Activated naive CD8-positive, alpha-beta T cell treated with anti-CD3 and anti-CD28 coated beads, Interleukin-2, amount 50 U/mL, for 16 hours (primary cell): ENCODE results near the gene SEMA3F.

Experiments used
- DNase-seq: peaks from one replicate; pipeline ENCODE4 v3.0.0-alpha.2; 2020; ENCODE audit warnings: low read depth, low spot score

SEMA3F gene

DNA sequence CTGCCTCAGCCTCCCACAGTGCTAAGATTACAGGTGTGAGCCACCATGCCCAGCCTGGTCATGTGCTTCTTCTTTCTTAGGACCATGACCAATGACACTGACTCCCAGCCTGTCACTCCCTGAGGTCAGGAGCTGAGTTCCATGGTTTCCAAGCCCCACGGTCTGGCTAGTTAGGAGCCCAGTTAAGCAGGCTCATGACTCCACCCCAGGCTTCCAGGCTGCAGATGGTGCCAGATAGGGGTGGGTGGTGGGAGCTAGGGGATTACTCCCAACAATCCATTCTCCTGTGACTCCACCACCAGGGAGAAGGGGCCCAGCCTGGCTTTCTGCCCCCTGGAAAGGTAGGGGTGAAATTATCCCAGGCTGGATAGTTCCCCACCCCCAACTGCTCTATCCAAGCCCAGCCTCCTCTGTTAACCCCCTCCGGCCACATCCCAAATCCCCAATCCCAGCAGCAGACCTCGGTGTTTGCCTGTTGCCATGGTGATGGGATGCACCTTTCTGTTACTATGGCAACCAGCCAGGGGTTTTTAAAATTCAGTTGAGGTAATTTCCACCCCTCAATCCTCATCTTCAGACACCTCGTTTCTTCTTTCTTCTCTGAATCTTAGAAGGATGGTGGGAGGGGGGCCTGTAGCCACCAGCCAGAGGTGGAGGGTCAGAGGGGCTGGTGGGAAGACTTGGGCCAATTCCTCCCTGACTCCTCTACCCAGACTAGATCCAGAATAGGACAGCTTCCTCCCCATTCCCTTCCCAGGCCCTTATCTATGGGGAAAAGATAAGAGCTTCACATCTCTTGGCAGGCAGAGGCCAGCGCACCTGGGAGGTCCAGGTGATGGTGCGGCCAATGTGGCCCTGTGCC is 22.5 kb upstream of the SEMA3F start:
- DNase-seq: no peak

DNA sequence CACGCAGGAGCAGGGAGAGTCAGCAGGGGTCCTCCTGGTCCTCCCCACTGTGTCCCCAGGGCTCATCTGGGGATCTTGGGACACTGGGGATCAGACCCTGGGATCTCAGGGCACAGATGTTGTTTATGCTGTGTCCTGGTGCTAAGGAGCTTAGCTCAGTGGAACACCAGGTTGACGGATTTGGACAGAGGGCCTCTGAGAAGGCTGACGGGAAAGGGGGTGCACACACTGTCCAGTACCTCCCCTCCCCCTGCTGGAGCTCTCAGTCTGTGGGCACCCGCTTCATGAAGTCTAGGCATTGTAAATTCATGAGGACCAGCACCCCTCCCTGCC is 21.9 kb upstream of the SEMA3F start:
- DNase-seq: no peak

DNA sequence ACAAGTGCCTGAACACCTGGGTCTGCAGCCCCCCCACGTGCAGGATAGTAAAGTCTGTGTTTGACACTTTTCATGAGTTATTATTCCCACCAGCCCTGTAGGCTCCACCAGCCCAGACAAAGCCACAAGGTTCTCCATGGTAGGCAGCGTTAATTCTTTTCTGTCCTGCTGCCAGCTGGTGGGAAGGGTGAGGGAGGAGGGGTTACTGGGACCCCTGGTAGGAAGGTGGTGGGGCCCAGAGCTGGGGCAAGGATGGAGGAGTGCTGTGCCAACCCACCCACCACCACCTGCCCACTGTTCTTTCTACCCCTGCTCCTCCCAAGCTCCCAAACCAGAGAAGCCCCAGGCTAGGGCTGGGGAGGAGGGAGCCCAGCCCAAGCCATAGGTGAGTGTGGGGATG is 20.8 kb upstream of the SEMA3F start:
- no peak for DNase-seq

DNA sequence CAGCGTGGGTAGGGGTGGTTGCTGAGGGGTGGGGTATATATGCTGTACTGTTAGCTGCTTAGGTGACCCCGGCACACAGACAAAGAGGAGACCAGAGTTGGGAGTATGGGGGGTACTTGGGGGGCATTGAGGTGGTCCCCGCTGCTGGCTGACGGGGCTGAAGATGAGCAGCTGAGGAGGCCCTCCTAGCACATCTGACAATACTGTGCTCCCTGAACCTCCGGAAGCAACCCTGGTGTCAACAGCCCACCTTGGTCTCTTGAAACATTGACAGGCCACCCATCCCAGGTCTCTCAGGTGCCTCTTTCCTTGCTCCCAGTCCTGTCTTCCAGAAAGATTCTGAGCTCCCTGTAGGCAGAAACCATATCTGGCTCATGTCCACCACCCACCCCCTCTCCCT is 19.2 kb upstream of the SEMA3F start:
- no peak for DNase-seq

DNA sequence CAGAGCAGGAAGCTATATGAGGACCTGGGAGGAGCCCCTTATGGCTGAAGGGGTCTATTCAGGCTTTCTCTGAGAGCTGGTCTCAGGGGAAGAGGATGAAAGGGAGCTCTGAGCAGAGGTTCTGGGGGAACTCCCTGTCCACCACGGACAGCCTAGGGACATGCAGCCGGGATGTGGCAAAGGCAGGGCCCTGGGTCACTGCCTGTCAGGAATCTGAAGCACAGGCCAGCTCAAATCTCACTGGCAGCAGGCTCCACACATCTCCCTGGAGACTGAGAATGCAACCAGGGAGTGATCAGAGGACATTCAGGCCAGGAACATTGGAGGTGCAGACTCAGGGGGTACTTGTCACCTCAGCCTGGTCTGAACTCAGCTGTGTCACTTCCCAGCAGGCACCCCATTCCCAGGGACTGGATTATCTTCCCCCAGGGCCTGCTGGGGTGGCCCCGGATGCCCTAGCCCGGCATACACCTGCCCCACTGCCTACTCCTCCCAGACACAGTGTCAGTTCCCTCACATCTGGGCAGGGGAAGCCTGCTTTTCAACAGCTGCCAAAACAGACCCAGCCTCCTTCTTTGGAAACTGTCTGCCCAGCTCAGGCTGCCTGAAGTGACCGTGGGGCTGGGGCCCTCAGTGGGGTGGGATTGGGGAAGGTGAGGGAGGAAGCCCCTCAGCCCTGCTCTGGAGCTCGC is 18.3 kb upstream of the SEMA3F start:
- no peak for DNase-seq

DNA sequence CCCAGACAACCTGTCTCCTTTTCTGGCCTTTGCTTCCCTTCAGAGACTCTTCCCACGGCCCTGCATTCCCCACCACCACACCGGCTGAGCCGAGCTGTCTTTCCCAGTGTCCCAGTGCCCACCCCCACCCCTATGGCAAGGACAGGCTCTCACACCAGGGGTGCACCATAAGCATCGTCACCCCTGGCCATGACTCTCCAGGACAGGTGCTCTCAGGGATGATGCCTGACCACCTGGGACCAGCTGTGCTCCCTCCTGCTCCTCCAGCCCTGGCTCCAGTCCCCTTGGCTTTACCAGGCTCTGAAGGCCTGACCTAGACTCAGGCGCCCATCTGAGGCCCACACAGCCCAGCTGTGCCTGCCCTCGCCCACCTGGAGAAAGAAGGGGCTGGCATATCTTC is 17.6 kb upstream of the SEMA3F start:
- no peak for DNase-seq

DNA sequence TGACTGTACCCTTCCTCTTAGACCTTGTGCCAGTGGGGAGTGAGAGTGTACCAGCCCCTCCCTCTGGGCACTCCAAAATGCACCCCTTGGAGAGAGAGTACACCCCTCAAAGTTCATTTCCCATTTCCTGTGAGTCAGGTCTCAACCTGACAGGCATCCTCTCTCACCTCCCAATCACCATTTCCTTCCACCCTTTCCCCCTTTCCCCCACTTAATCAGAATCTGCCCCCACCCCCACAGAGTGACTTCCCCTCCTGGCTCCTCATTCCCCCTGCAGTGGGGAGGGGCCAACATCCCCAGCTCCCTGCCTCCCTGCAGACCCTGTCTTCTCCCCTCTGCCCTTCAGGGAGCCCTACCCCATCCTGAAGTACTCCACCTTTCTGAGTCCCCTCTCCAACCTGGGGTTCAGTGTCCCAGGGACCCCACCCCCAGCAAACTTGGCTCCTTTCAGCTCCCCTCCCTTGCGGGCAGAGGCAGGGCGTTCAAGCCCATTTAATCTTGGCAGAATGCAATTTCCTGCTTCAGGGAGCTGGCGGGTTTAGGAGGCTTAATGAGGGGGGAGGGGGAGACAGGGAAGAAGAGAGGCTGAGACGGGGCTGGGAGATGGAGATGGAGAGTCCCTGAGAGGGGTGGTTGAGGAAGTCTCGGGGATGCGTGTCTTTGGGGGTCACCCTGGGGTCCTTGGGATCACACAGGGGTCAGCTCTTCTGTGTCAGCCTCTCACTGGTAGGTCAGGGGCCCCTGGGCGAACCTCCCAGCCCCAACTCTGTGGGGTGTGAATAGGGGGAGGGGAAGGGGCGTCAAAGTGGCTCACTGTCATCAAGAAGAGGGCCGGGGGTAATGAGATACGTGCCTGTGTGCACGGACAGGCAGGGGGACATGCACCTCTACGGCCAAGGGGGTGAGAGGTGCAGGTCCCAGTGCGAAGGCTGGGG is 16.6 kb upstream of the SEMA3F start:
- no peak for DNase-seq

DNA sequence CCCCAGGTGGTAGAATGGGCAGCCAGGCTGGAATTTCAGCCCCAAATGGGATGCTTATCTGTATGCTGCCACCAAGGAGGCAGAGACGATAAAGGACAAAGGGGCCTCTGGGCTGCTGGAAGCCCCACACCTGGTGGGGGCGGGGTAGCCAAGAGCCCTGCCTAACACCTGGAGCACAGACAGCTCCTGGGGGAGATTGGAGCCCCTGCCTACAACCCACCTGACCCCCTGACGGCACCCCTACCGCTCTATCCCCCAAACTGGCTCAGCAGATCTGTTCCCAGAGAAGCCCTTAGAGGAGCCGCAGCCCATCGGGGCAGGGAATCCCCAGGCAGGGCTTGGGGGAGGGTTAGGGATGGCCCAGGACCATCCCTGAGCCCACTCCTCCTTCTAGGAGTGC is 15.8 kb upstream of the SEMA3F start:
- DNase-seq: no peak

DNA sequence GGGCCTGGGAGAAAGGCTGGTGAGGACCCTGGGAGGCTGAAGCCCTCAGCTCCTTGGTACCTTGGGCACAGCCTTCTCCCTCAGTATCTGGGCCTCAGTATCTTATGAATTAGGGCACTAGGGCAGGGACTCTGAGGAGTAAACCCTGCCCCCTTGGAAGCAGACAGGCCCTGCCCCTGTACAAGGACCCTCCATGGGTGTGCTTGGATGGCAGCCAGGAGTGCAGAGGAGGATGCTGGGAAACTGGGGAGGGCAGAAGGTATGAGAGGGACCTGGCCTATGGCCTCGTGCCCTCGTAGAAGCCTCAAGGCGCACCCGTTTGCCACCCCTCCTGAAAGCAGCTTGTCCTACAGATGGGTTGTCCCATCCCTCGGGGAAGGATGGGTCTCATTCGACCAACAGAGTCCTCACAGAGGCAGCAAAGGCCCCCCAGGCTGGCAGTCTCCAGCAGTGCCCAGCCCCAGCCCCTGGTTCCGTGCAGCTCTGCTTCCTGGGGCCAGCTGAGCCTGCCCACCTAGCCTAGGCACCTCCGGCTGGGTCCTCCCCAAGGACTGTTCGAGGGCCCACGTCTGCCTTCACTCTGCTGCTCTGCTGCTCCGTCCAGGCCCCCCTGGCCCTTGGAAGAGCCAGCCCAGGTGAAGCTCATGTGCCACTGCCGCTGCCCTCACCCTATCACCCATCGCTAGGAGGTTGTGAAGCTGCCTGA is 15.3 kb upstream of the SEMA3F start:
- DNase-seq: no peak

DNA sequence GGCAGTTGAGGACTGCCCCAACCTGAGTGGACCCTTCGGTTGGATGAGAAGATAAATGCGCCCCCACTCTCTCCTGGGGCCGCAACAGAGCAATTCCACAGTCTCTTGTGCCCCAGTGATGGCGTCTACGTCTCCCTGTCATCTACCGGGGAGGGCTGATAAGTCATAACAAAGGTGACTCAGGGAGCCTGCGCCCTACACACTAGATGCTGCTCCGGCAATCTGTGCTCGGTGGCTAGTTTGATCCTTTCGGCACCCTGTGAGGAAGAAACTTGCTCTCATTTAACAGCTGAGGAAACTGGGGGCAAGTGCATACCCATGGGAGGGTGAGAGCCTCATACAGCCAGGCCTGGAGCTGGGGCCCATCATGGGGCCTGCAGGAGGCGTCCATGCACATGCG is 14.1 kb upstream of the SEMA3F start:
- no peak for DNase-seq

DNA sequence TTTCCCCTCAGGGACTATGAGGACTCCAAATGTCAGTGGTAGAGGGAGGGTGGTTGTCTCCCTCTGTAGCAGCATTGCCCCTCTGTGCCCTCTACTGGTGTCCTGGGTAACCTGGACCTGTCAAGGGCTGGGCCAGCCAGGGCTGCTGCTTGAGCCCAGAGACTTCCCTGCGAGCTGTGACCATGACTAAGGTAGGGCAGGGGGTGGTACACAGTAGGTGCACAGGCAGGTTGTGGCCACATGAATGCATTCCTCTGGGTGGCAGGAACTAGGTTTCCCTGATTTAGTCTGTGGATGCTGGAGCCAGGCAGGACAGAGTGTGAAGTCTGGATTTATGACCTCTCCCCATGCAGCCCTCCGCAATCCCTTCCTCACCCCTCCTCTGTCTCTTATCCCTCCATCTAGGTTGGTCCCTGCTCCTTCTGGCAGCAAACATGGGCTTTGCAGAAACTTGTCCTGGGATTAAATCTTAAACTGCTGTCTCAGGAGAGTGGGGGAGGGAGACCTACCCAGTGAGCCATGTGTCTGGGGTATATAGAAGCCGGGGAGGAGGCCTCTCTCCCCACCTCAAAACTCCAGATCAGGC is 8.7 kb upstream of the SEMA3F start:
- DNase-seq: no peak

DNA sequence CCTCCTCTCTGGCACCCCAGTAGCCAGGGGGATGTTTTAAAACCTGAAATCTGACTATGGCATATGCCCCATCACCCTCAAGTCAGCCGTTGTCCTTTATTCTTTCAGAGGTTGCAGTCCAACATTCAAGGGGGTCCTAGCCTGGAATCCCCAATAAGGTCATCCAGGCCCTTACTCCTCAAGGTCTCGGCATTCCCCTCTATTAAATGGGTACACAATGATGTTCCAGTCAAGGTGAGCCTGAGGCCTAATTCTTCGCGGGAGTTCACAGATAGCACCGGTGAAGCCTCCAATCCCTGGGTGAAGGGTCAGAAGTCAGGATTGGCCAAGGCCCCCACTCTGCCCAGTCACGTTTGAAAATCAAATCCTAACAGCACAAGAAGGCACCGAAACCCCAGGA is 8.1 kb upstream of the SEMA3F start:
- no peak for DNase-seq

DNA sequence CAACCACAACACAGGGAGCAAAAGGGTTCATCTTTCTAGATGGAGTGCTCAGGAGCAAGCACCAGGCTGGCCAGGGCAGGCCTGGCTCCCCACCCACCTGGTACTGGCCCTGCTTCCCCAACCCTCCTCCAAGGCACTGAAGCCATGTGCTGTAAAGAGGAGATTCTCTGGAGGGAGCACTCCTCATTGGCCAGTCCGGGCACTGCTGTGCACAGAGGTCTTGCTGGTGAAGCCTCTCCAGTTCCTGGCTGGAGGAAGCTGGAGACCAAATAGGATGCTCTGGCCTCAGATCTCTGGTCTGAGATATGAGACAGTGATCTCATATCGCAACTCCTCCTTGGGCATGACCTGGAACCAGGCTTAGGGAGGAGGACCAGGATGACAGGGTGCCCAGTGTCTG is 7.7 kb upstream of the SEMA3F start:
- no peak for DNase-seq

DNA sequence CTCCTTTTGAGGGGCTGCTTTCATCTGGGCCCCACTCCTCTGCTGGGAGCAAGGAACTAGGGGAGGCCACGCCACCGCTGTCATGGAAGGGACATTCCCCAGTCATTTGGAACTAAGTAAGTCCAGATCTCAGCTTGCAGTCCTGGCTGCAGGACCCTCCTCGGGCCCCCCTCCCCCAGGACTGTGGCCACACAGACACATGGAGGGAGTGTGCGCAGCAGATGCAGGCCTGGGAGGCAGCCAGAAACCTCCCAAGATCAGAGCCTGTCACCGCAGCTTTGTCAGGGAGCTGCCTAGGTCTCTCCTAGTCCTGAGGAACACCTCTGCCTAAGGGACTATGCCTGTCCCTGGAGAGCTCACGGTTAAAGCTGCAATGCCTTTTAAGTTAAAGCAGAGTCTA is 7.3 kb upstream of the SEMA3F start:
- no peak for DNase-seq

DNA sequence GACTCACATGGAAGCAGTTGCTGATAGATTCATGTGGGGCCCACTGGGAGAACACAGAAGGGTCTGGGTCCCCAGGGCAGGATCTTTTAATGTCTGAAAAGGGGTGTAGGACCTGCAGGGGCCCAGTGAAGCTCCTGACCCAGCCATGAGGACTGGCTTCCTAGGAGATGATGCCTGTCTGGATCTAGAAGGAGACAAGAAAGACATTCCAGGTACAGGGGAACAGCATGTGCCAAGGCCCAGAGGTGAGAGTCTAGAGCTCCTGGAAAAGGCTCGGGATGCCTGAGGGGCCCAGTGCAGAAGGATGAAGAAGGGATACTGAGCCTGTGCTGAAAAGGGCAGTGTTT is 4.7 kb upstream of the SEMA3F start:
- no peak for DNase-seq

DNA sequence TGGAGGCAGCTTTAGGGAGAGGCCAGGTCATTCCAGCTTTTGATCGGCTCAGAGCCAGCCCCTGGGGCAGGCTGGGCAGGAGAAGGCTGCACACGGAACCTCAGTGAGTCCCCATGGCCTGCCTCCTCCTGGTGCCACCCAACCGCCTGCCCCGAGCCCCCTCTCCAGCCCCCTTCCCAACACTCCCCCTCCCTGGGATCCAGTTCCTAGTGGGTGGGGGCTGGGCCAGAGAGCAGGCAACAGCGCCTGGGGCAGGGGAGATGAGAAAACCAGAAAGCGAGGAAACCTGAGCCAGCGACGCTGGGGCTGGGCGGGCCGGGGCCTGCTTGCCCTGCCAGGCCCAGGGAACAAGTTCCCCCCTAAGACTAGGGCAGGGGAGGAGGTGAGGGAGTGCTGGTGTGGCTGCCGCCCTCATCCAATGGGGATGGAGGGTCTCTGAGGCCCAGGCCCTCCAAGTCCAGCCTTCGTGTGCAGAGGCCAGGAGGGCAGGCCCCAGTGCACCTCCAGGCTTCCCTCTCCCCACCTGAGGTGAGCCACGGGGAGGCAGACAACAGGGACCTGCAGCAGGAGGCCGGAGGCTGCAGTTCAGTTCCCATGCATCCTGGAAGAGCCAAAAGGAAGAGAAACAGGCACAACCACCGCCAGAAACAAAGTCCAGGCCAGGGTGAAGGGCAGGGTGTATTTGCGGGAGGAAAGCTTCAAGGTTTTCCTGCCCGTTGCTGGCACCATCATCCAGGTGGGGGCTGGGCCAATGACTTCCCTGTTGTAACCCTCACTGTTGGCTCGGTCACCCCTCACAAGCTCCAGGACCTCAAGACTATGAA is 4.0 kb upstream of the SEMA3F start:
- no peak for DNase-seq

DNA sequence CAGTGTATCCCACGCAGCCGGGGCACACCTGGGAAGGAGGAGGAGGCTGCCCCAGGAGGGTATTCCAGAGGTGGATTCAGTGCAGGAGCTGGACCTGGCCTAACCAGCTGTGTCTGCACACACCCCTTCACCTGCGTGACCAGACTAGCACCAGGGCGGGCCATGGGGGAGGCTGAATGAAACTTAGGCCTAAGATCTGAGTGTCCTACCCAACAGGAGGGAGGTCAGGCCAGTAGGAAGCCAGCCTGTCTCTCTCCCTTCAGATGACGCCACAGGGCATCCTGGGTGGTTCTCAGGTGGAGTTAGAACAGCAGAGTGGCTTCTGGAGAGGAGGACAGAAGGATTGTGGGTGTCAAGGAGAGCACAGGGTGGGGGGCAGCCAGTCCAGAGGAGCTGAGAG is 3.4 kb upstream of the SEMA3F start:
- no peak for DNase-seq

DNA sequence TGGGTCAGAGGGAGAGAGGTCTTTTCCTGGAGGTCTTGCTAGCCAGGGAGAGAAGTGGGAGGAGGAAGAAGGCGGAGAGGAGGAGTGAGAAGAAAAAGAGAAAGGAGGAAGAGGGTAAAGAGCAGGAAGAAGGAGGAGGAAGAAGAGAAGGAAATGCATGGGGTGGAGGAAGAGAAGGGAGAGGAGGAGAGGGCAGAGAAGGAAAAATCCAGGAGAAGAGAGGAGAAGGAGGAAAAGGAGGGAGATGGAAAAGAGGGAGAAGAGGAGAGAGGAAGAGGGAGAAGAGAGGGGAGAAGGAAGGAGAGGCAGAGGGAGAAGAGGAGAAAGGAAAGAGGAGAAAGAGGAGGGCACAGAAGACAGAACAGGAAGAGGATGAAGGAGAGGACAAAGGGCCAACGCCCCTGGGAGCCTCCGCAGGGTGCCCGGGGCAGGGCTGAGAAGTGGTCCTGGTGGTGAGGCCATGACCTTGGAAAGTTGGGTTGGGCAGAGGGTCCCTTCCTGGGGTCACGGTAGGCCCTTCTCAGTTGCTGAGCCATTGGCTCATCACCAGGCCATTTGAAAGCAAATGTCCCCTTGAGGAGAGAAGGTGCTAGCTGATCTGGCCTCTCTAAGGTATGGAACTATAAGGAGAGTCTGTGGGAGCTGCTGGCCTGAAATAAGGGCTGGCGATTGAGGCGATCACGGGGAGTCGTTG is 1.2 kb upstream of the SEMA3F start:
- DNase-seq: no peak

DNA sequence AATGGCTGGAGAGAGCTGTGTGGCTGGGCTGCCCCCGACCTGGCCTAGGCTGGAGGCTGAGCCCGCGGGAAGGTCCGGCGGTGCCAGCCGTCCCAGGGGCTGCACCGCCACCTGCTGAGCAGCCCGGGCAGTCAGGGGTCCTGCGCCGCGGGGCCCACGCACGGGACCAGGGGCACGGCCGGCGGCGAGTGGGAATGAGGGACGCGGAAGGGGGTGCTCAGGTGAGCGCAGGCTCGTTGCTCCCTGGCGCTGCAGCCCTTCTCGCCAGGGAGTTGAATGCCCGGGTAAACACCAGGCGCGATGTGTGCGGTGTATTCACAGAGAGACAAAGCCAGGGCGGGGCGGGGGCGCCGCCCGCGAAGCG is 666 bp upstream of the SEMA3F start:
- DNase-seq: no peak

DNA sequence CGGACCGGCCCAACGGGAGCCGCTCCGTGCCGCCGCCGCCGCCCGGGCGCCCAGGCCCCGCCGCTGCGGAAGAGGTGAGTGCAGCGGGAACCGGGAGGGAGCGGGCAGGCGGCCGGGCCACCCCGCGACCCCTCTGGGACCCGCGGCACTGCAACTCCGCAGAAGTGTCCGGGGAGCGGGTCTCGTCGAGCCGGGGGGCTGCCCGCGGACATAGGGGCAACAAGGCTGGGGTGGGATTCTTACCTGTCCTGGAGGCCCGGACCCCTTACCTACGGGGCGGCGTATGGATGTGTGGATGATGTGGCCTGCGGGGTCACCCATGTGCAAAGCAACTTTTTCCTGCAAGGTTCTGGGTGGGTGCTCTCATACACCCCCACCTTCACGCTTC is 361 bp downstream of the SEMA3F start:
- no peak for DNase-seq
